H1 (cell line): Measurements from ENCODE around the gene ADD2. TPM values are rescaled to one million over a fixed set of nuclear protein-coding genes. Genes with fewer than 3 reads are reported as not detected.
A peak's percentile ranks its signal among the peaks of the same experiment; 100 is the strongest.

Experiments
- CTCF ChIA-PET: fragments of 300-600 bp; sonication (Branson Sonifier 250); formaldehyde crosslinking; loops from one replicate; lab custom pipeline; 2021; ENCODE audit not compliant: partially characterized antibody; lab: Charles Lee
- POLR2A ChIA-PET: fragments of 300-600 bp; sonication (Branson Sonifier 250); formaldehyde crosslinking; loops from one replicate; lab custom pipeline; 2021; ENCODE audit warnings: inconsistent platforms; ENCODE audit not compliant: partially characterized antibody; lab: Charles Lee
- DNase-seq, 2 experiments: peaks; one replicate each; pipeline versions ENCODE4 v3.0.0 to v3.0.0-alpha.2; 2010 to 2022; ENCODE audit warnings: low spot score in 2 of 2, low read depth in 1 of 2, mixed read lengths in 1 of 2
- FAIRE-seq: peaks from 2 replicates; lab custom pipeline; 2011; peaks lifted over from hg19 to GRCh38; lab: Jason Lieb, UNC
- H2AFZ ChIP-seq: 2 replicates; pipeline ENCODE4 v1.8.1; 2012; ENCODE audit warnings: low read length, inconsistent platforms
- H2AK5ac ChIP-seq: 2 replicates; pipeline ENCODE4 v1.6.1; 2013; ENCODE audit warnings: low read depth, low read length
- H2BK120ac ChIP-seq: replicated peaks from 2 replicates; pipeline ENCODE3; 2013; ENCODE audit warnings: low read depth, low read length, inconsistent platforms
- H2BK12ac ChIP-seq: 2 replicates; pipeline ENCODE4 v1.6.1; 2013; ENCODE audit warnings: low read depth, low read length
- H2BK15ac ChIP-seq: 2 replicates; pipeline ENCODE4 v1.6.1; 2013; ENCODE audit warnings: low read length
- H2BK20ac ChIP-seq: 2 replicates; pipeline ENCODE4 v1.6.1; 2013; ENCODE audit warnings: low read length
- H2BK5ac ChIP-seq: 2 replicates; pipeline ENCODE4 v1.6.1; 2013; ENCODE audit warnings: low read depth, low read length
- H3K14ac ChIP-seq: 2 replicates; pipeline ENCODE4 v1.6.1; 2013; ENCODE audit warnings: inconsistent platforms; ENCODE audit not compliant: insufficient read length
- H3K18ac ChIP-seq: 2 replicates; pipeline ENCODE4 v1.6.1; 2013; ENCODE audit warnings: low read length; ENCODE audit errors: extremely low read depth
- H3K23ac ChIP-seq: 2 replicates; pipeline ENCODE4 v1.6.1; 2013; ENCODE audit warnings: inconsistent platforms; ENCODE audit not compliant: insufficient read length
- H3K23me2 ChIP-seq: 2 replicates; pipeline ENCODE4 v1.6.1; 2013; ENCODE audit warnings: low read depth, low read length
- H3K27ac ChIP-seq: 2 replicates; pipeline ENCODE4 v1.6.1; 2011; ENCODE audit warnings: low read depth, low read length, inconsistent platforms
- H3K27me3 ChIP-seq, 4 experiments: replicated peaks in 1 of 4; 1 replicate in 1 of 4; 2 replicates in 3 of 4; pipeline versions ENCODE4 v1.6.1 to v1.8.1; 2011 to 2013; ENCODE audit warnings: low read length in 3 of 4, mild to moderate bottlenecking in 3 of 4, inconsistent platforms in 2 of 4, mixed read lengths in 2 of 4, moderate library complexity in 1 of 4; ENCODE audit not compliant: control insufficient read depth in 3 of 4, insufficient read depth in 3 of 4; ENCODE audit errors: extremely low read depth in 1 of 4
- H3K36me3 ChIP-seq, 4 experiments: 2 replicates each; pipeline versions ENCODE4 v1.6.1 to v1.8.1; 2011 to 2013; ENCODE audit warnings: mild to moderate bottlenecking in 4 of 4, low read length in 3 of 4, moderate library complexity in 2 of 4, control low read depth in 1 of 4, inconsistent platforms in 1 of 4; ENCODE audit not compliant: insufficient read depth in 4 of 4, control insufficient read depth in 2 of 4
- H3K4ac ChIP-seq: replicated peaks from 2 replicates; pipeline ENCODE3; 2013; ENCODE audit warnings: low read length, low read depth, mixed read lengths, inconsistent platforms; ENCODE audit not compliant: insufficient read length
- H3K4me1 ChIP-seq, 4 experiments: replicated peaks in 1 of 4; 1 replicate in 1 of 4; 2 replicates in 3 of 4; pipeline versions ENCODE4 v1.6.1 to v1.8.1; 2011 to 2013; ENCODE audit warnings: low read length in 3 of 4, inconsistent platforms in 2 of 4, mixed read lengths in 1 of 4; ENCODE audit not compliant: insufficient read depth in 4 of 4, control insufficient read depth in 3 of 4
- H3K4me2 ChIP-seq, 2 experiments: 2 replicates each; pipeline versions ENCODE4 v1.6.1 to v1.8.1; 2011 to 2013; ENCODE audit warnings: low read depth in 2 of 2, low read length in 2 of 2, control low read depth in 1 of 2, inconsistent platforms in 1 of 2, mild to moderate bottlenecking in 1 of 2; ENCODE audit not compliant: insufficient read depth in 1 of 2
- H3K4me3 ChIP-seq, 4 experiments: fragments of 200-600, 300-600 bp in 1 of 4; sonication (generic), shearing (Covaris generic), sonication (Bioruptor Twin) in 1 of 4; 2 replicates each; pipeline versions ENCODE4 v1.5.1 to v1.8.1; 2011 to 2016; ENCODE audit warnings: low read length in 4 of 4, low read depth in 3 of 4, control low read depth in 2 of 4, inconsistent platforms in 2 of 4, mild to moderate bottlenecking in 2 of 4, mixed read lengths in 1 of 4, moderate library complexity in 1 of 4; ENCODE audit not compliant: insufficient read depth in 2 of 4; ENCODE audit errors: extremely low read depth in 1 of 4
- H3K56ac ChIP-seq: replicated peaks from 2 replicates; pipeline ENCODE3; 2013; ENCODE audit warnings: low read depth, mild to moderate bottlenecking, mixed read lengths, low read length, inconsistent platforms; ENCODE audit not compliant: insufficient read length
- H3K79me1 ChIP-seq: 2 replicates; pipeline ENCODE4 v1.6.1; 2013; ENCODE audit warnings: low read depth, low read length, control low read depth
- H3K79me2 ChIP-seq, 2 experiments: 2 replicates each; pipeline versions ENCODE4 v1.6.1 to v1.8.1; 2012 to 2013; ENCODE audit warnings: low read length in 2 of 2, mild to moderate bottlenecking in 2 of 2, inconsistent platforms in 1 of 2; ENCODE audit not compliant: insufficient read depth in 2 of 2, control insufficient read depth in 1 of 2
- H3K9ac ChIP-seq, 4 experiments: replicated peaks in 1 of 4; 1 replicate in 1 of 4; 2 replicates in 3 of 4; pipeline versions ENCODE4 v1.6.1 to v1.8.1; 2011 to 2013; ENCODE audit warnings: low read depth in 3 of 4, low read length in 3 of 4, control low read depth in 2 of 4, mild to moderate bottlenecking in 2 of 4, moderate library complexity in 2 of 4, inconsistent platforms in 1 of 4; ENCODE audit errors: extremely low read depth in 1 of 4
- H3K9me3 ChIP-seq, 2 experiments: 2 replicates each; pipeline versions ENCODE4 v1.6.1 to v1.8.1; 2012 to 2013; ENCODE audit warnings: mild to moderate bottlenecking in 2 of 2, moderate library complexity in 2 of 2, control low read depth in 1 of 2, inconsistent platforms in 1 of 2, low read depth in 1 of 2, low read length in 1 of 2, mixed read lengths in 1 of 2; ENCODE audit not compliant: insufficient read depth in 2 of 2
- H4K20me1 ChIP-seq, 2 experiments: replicated peaks in 1 of 2; 2 replicates each; pipeline versions ENCODE3 to v1.8.1; 2011 to 2013; ENCODE audit warnings: inconsistent platforms in 2 of 2, low read length in 2 of 2, mild to moderate bottlenecking in 1 of 2; ENCODE audit not compliant: insufficient read depth in 2 of 2, control insufficient read depth in 1 of 2
- H4K5ac ChIP-seq: 2 replicates; pipeline ENCODE4 v1.6.1; 2013; ENCODE audit warnings: low read length, low read depth, mixed read lengths, inconsistent platforms; ENCODE audit not compliant: insufficient read length
- H4K8ac ChIP-seq: 2 replicates; pipeline ENCODE4 v1.8.0; 2013; ENCODE audit warnings: mild to moderate bottlenecking, moderate library complexity, low read length, inconsistent platforms; ENCODE audit not compliant: insufficient read depth; ENCODE audit errors: extremely low read depth
- H4K91ac ChIP-seq: replicated peaks from 2 replicates; pipeline ENCODE3; 2013; ENCODE audit warnings: low read length, mixed read lengths, inconsistent platforms; ENCODE audit not compliant: insufficient read length
- BACH1 ChIP-seq: IDR thresholded peaks from 2 replicates; pipeline ENCODE4 v1.6.1; 2012; ENCODE audit warnings: low read length, improper control_type of control experiment
- CHD1 ChIP-seq: IDR thresholded peaks from 2 replicates; pipeline ENCODE4 v1.6.1; 2012; ENCODE audit warnings: low read depth, low read length, improper control_type of control experiment
- KDM4A ChIP-seq: IDR thresholded peaks from one replicate; pipeline ENCODE4 v1.7.1; 2012; ENCODE audit warnings: low read depth, mild to moderate bottlenecking, moderate library complexity, low read length, inconsistent platforms; ENCODE audit not compliant: severe bottlenecking
- POU5F1 ChIP-seq: IDR thresholded peaks from 2 replicates; pipeline ENCODE4 v1.6.1; 2011; ENCODE audit warnings: low read depth, mild to moderate bottlenecking, low read length, moderate library complexity
- RNF2 ChIP-seq: fragments of 200-900, 300-1000 bp; sonication (generic); IDR thresholded peaks from 2 replicates; pipeline ENCODE4 v1.7.1; 2016; ENCODE audit warnings: borderline replicate concordance, low read depth, mild to moderate bottlenecking, antibody characterized with exemption, low read length; ENCODE audit not compliant: poor library complexity, severe bottlenecking; ENCODE audit errors: missing control alignments
- SAP30 ChIP-seq: fragments of 300-600 bp; sonication (generic); IDR thresholded peaks from 2 replicates; pipeline ENCODE4 v1.7.1; 2012; ENCODE audit warnings: low read length, moderate library complexity, mild to moderate bottlenecking, inconsistent platforms; ENCODE audit not compliant: insufficient read depth, insufficient replicate concordance
- TBP ChIP-seq: IDR thresholded peaks from 2 replicates; pipeline ENCODE4 v1.6.1; 2011; ENCODE audit warnings: low read depth, low read length, improper control_type of control experiment
- WGBS, 2 experiments: shearing (Covaris generic) in 1 of 2; methylation state at CpG; one replicate each; pipeline versions ENCODE4 v1.1.6 to v1.1.7; 2013 to 2015; ENCODE audit warnings: low lambda C conversion rate in 2 of 2, mixed read lengths in 2 of 2, inconsistent platforms in 1 of 2, low coverage in 1 of 2, missing lambda C conversion rate in 1 of 2; ENCODE audit not compliant: insufficient replicate concordance in 2 of 2, insufficient coverage in 1 of 2, insufficient read length in 1 of 2; ENCODE audit errors: extremely low coverage in 1 of 2, missing lambda C conversion rate in 1 of 2; 5-methylcytosine and 5-hydroxymethylcytosine counted together
- polyA plus RNA-seq, 7 experiments: library from polyadenylated mRNA; depleted of rRNA in 3 of 7; stranded (reverse) in 5 of 7; unstranded in 2 of 7; fragments of >200 nt in 5 of 7; fragments of 200-250 nt in 2 of 7; gene quantifications; 1 replicate in 5 of 7; 2 replicates in 1 of 7; 4 replicates in 1 of 7; pipeline versions ENCODE4 v1.2.1 to v1.2.3, GENCODE V29; 2011 to 2013; ENCODE audit warnings: missing spikeins in 2 of 7, mixed read lengths in 2 of 7
- total RNA-seq: library from RNA; stranded (reverse); fragmentation: NEBNext Ultra II Directional; extraction: Animal tissue kit (Norgen Biotek cat#: 25700); gene quantifications from 2 replicates; pipeline ENCODE4 v1.2.1, GENCODE V29; 2021

Gene ADD2
- total and polyA plus RNA-seq, 2 of the 8 experiments (the other 6 are each of a cell fraction or from before 2014, with no cell fraction given), result 58.5 to 170 TPM

- no peaks in the 10 kb centered on the region for H3K27me3 ChIP-seq
- H4K20me1 ChIP-seq, result peaks cover 8 to 15% of the 10 kb centered on the region in 2 experiments
Measured at GRCh38 chr2:70723286-70723885, 44.6 kb downstream of the ADD2 start.

More at GRCh38 chr2:70723286-70723885, 44.6 kb downstream of the ADD2 start:
- no peak overlapping the region for H3K56ac ChIP-seq
- no peak overlapping the region for H2BK12ac ChIP-seq
- ChIA-PET CTCF (interaction anchor here (1.1 to 3.0 kb wide), 5 partner anchors 8 to 52 kb away, joined by 3 to 21 read pairs (median 3); partner anchors contain the start of gene ADD2), POLR2A (interaction anchor here (1.0 to 1.5 kb wide), 5 partner anchors 9 to 45 kb away, joined by 3 to 5 read pairs (median 3); partner anchors contain the start of gene ADD2)
- no peak overlapping the region for H2BK5ac ChIP-seq
- H3K4me1 ChIP-seq, result peaks cover 3 to 20% (median 14%) of the 10 kb centered on the region in 4 experiments
- peaks cover 12% of the 10 kb centered on the region; the same call in 1 of the 2 replicates for H3K79me1 ChIP-seq
- no peak overlapping the region for H2AK5ac ChIP-seq
- H4K5ac ChIP-seq, result no peak overlapping the region
- no peak overlapping the region for H3K4me2 ChIP-seq
- H3K4me3 ChIP-seq, result no peak overlapping the region
- no peak overlapping the region for H3K4ac ChIP-seq
- H3K79me2 ChIP-seq, result peaks cover 17 to 95% of the 10 kb centered on the region in 2 experiments; a peak in 3 of 4 replicates
- no peak overlapping the region for H3K23ac ChIP-seq
- H3K23me2 ChIP-seq, result no peaks in the 10 kb centered on the region
- no peak overlapping the region for H3K27ac ChIP-seq
- no peak overlapping the region for H4K91ac ChIP-seq
- H3K14ac ChIP-seq, result no peak overlapping the region
- no peaks in the 10 kb centered on the region for H3K36me3 ChIP-seq
- FAIRE-seq, result no peak
- 94% methylated on average over 5 of the region's 5 CpGs; no CpG with 5 or more reads in 1 of the 2 experiments for WGBS, 2 experiments
- TF ChIP-seq CHD1, result no peak
- no peak for TF ChIP-seq KDM4A
- TF ChIP-seq POU5F1, result no peak
- no peak for TF ChIP-seq SAP30
- no peak for TF ChIP-seq BACH1
- no peak for TF ChIP-seq RNF2
- TF ChIP-seq TBP, result no peak
- TF ChIP-seq, all 59 proteins: peak for 0
- peak in 1 of 2 experiments; percentile 20 for DNase-seq
- H2BK15ac ChIP-seq, result no peak overlapping the region
- no peak overlapping the region for H4K8ac ChIP-seq
- no peak overlapping the region for H2BK120ac ChIP-seq
- no peaks in the 10 kb centered on the region for H3K9me3 ChIP-seq
- no peak overlapping the region for H3K18ac ChIP-seq
- no peak overlapping the region for H2AFZ ChIP-seq
- H3K9ac ChIP-seq, result no peak overlapping the region
- no peak overlapping the region for H2BK20ac ChIP-seq
